Uterus (tissue), 4 donors: ENCODE measurements around the gene HSFX2. TPM values are rescaled to one million over a fixed set of nuclear protein-coding genes. Genes with fewer than 3 reads are reported as not detected.
"Not testable (repeated sequence)": the region's sequence is repeated elsewhere in the genome, so short reads cannot be mapped to it uniquely, and the experiment has no call there.

Source experiments
- DNase-seq, 2 donors: peaks; one replicate each; pipeline ENCODE4 v3.0.0-alpha.2; 2019 to 2020
- H3K27ac ChIP-seq, 2 donors: fragments of 200-600 bp; sonication (generic); 1 replicate in 1 of 2; 2 replicates in 1 of 2; pipeline ENCODE4 v1.5.1; 2016 to 2018
- H3K27me3 ChIP-seq, 2 donors: fragments of 200-600 bp; sonication (generic); one replicate each; pipeline ENCODE4 v1.5.1; 2018 to 2019; ENCODE audit warnings: control low read depth in 1 of 2
- H3K36me3 ChIP-seq, 2 donors: fragments of 200-600 bp; sonication (generic); one replicate each; pipeline ENCODE4 v1.5.1; 2019; ENCODE audit warnings: control low read depth in 1 of 2
- H3K4me1 ChIP-seq, 2 donors: fragments of 200-600 bp; sonication (generic); one replicate each; pipeline ENCODE4 v1.5.1; 2018 to 2019; ENCODE audit warnings: control low read depth in 1 of 2
- H3K4me3 ChIP-seq, 2 donors: fragments of 200-600 bp; sonication (generic); 1 replicate in 1 of 2; 2 replicates in 1 of 2; pipeline ENCODE4 v1.5.1; 2018 to 2019; ENCODE audit warnings: mild to moderate bottlenecking in 1 of 2
- H3K9me3 ChIP-seq, 2 donors: fragments of 200-600 bp; sonication (generic); one replicate each; pipeline ENCODE4 v1.5.1; 2019; ENCODE audit warnings: control low read depth in 1 of 2
- CTCF ChIP-seq, 4 experiments: fragments of 200-600 bp in 2 of 4; fragments of 450-650 bp in 2 of 4; sonication (generic) in 2 of 4; IDR thresholded peaks; one replicate each; pipeline ENCODE4 v1.5.1; 2016 to 2019; ENCODE audit warnings: antibody characterized with exemption in 4 of 4, mild to moderate bottlenecking in 2 of 4, moderate library complexity in 1 of 4
- POLR2A ChIP-seq, 2 donors: fragments of 450-650 bp; IDR thresholded peaks; one replicate each; pipeline ENCODE4 v1.6.1; 2016; ENCODE audit warnings: antibody characterized with exemption in 2 of 2, mild to moderate bottlenecking in 1 of 2, moderate library complexity in 1 of 2
- intact Hi-C: fragments of 100-400 bp; cut with DNase I; formaldehyde crosslinking; loops from one replicate; pipeline ENCODE4 v1.15.1; 2023; ENCODE audit warnings: low total_unique reads
- total RNA-seq, 4 donors: library from RNA; depleted of rRNA in 3 of 4; stranded (reverse); fragments of >200 nt in 3 of 4; gene quantifications; one replicate each; pipeline versions ENCODE4 v1.1.0 to v1.2.4, GENCODE V29; 2014 to 2023
- donor health status: DM: yes; HTN: yes; CAD: no.

The HSFX2 gene
- not detected for total RNA-seq

GRCh38 chrX:149595214-149595613, at the start of gene HSFX2:
TSS of gene HSFX2 (minus strand) at chrX:149595314. CDS start at chrX:149594700, 614 bp downstream.
- H3K4me3 ChIP-seq, intact Hi-C loops, H3K4me1 ChIP-seq, H3K9me3 ChIP-seq, H3K27me3 ChIP-seq, DNase-seq, H3K27ac ChIP-seq, H3K36me3 ChIP-seq: not testable (repeated sequence)

GRCh38 chrX:149643496-149643895, 48.4 kb upstream of the HSFX2 start:
- Histone ChIP-seq H3K4me3 (no peak overlapping the region), H3K4me1 (no peaks in the 10 kb centered on the region), H3K27me3 (no peaks in the 10 kb centered on the region), H3K27ac (no peak overlapping the region), H3K36me3 (no peaks in the 10 kb centered on the region), H3K9me3 (no peaks in the 10 kb centered on the region)
- intact Hi-C loops, result no loop called here
- TF ChIP-seq CTCF (IDR thresholded peaks at IDR 0.05) (no peak), POLR2A (IDR thresholded peaks at IDR 0.05) (no peak)
- DNase-seq, result no peak

GRCh38 chrX:149641835-149642234, 46.7 kb upstream of the HSFX2 start:
- intact Hi-C loops, result no loop called here
- no peak for DNase-seq
- Histone ChIP-seq H3K27ac (no peak overlapping the region), H3K27me3 (no peaks in the 10 kb centered on the region), H3K36me3 (no peaks in the 10 kb centered on the region), H3K9me3 (no peaks in the 10 kb centered on the region), H3K4me1 (no peaks in the 10 kb centered on the region), H3K4me3 (no peak overlapping the region)
- TF ChIP-seq CTCF (IDR thresholded peaks at IDR 0.05) (no peak), POLR2A (IDR thresholded peaks at IDR 0.05) (no peak)

GRCh38 chrX:149641432-149641831, 46.3 kb upstream of the HSFX2 start:
- no peaks in the 10 kb centered on the region for H3K27me3 ChIP-seq
- no peaks in the 10 kb centered on the region for H3K9me3 ChIP-seq
- TF ChIP-seq POLR2A (IDR thresholded peaks at IDR 0.05) (no peak), CTCF (IDR thresholded peaks at IDR 0.05) (no peak)
- no peak for DNase-seq
- no peaks in the 10 kb centered on the region for H3K36me3 ChIP-seq
- H3K4me1 ChIP-seq, result no peaks in the 10 kb centered on the region
- intact Hi-C loops, result no loop called here
- H3K4me3 ChIP-seq, result no peak overlapping the region
- no peak overlapping the region for H3K27ac ChIP-seq

- DNase-seq, result no peak
Measured at GRCh38 chrX:149639568-149639967, 44.5 kb upstream of the HSFX2 start.

More at GRCh38 chrX:149639568-149639967, 44.5 kb upstream of the HSFX2 start:
- H3K4me3 ChIP-seq, result no peak overlapping the region
- H3K27me3 ChIP-seq, result no peaks in the 10 kb centered on the region
- intact Hi-C loops, result no loop called here
- H3K36me3 ChIP-seq, result no peaks in the 10 kb centered on the region
- no peaks in the 10 kb centered on the region for H3K4me1 ChIP-seq
- no peaks in the 10 kb centered on the region for H3K9me3 ChIP-seq
- no peak for TF ChIP-seq POLR2A (IDR thresholded peaks at IDR 0.05)
- TF ChIP-seq CTCF (IDR thresholded peaks at IDR 0.05), result no peak
- H3K27ac ChIP-seq, result no peak overlapping the region
